AG04450 (cell line): Measurements from ENCODE around the gene DPP10. TPM values are rescaled to one million over a fixed set of nuclear protein-coding genes. Genes with fewer than 3 reads are reported as not detected.

Experiments used
- CTCF ChIA-PET: fragments of 300-600, 350-600 bp; formaldehyde crosslinking; extraction: SDS; loops from one replicate; lab custom pipeline; 2022; ENCODE audit warnings: antibody characterized with exemption, inconsistent platforms; lab: Charles Lee
- POLR2A ChIA-PET: fragments of 350-600 bp; formaldehyde crosslinking; extraction: SDS; loops from one replicate; lab custom pipeline; 2021; ENCODE audit warnings: antibody characterized with exemption, inconsistent platforms; lab: Yijun Ruan, JAX
- DNase-seq: peaks from one replicate; pipeline ENCODE4 v3.0.0-alpha.2; 2011; ENCODE audit warnings: low read depth, low spot score
- H3K27ac ChIP-seq: one replicate; pipeline ENCODE4 v1.5.1; 2012; ENCODE audit warnings: low read depth, low read length, control low read depth
- H3K27me3 ChIP-seq: one replicate; pipeline ENCODE4 v1.6.0; 2012; ENCODE audit warnings: low read length; ENCODE audit not compliant: control insufficient read depth, insufficient read depth
- H3K4me3 ChIP-seq: 2 replicates; pipeline ENCODE4 v1.5.1; 2011; ENCODE audit warnings: mild to moderate bottlenecking, low read depth, low read length, control low read depth
- H3K9me3 ChIP-seq: 2 replicates; pipeline ENCODE4 v1.5.1; 2012; ENCODE audit warnings: low read length; ENCODE audit not compliant: control insufficient read depth, insufficient read depth
- CTCF ChIP-seq: IDR thresholded peaks from 2 replicates; pipeline ENCODE4 v1.5.1; 2011; ENCODE audit warnings: low read depth, low read length, control low read depth, inconsistent platforms
- polyA plus RNA-seq: library from polyadenylated mRNA; depleted of rRNA; stranded (reverse); fragments of >200 nt; gene quantifications from 2 replicates; pipeline ENCODE4 v1.2.3, GENCODE V29; 2011

DPP10 gene
- polyA plus RNA-seq, 1 experiment, result not detected

DNA sequence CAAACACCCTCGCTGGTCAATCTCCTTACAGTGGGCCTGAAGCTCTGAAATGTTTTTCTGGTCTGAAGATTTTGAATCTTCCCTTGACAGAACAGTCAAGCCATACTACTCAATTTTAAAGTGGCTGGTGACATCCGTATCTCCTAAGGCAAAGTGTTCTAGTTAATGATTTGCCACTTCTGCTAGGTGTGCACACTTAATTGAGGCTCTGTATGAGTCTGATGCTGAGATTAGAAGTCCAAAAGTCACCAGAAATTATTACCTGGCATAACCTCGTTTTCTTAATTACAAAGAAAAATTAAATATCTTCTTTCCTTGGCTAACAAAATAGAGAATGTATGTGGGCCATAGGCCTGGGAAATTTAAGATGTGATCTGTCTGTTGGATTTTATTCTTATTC lies 104.1 kb downstream of the DPP10 start:
- no peaks in the 10 kb centered on the region for H3K27me3 ChIP-seq
- no peak for DNase-seq
- no peak for TF ChIP-seq CTCF
- H3K27ac ChIP-seq, result no peak overlapping the region
- POLR2A ChIA-PET, result no interaction called here
- no peak overlapping the region for H3K4me3 ChIP-seq
- peaks cover 5% of the 10 kb centered on the region for H3K9me3 ChIP-seq
- CTCF ChIA-PET, result no interaction called here

DNA sequence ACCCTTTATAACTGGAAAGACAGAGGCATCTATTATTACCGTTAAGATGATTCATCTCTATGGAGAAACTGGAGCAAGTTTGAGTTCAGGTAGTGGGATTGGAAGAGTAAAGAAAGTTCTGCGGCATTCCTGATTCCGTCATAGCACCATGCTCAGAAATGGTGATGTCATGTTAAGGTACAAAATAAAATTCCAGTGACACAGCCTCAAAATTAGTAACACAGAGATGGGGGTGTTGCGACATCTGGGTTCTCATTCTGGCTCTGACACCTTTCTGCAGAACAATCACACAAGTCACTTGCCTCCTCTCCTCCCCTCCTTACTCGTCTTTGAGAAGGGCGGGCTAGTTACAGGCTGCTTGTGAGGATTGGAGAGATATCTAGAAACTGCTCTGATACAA lies 105.7 kb downstream of the DPP10 start:
- no peak for TF ChIP-seq CTCF
- POLR2A ChIA-PET, result no interaction called here
- Histone ChIP-seq H3K9me3 (peaks cover 5% of the 10 kb centered on the region), H3K27me3 (no peaks in the 10 kb centered on the region), H3K27ac (no peak overlapping the region), H3K4me3 (no peak overlapping the region)
- CTCF ChIA-PET, result no interaction called here
- no peak for DNase-seq

GRCh38 chr2:114550364-114550763 lies 107.9 kb downstream of the DPP10 start:
- CTCF ChIA-PET, result interaction anchor here (1.4 kb wide), 1 partner anchor 572 kb away, joined by 3 read pairs; no protein-coding TSS in a partner anchor

DNA sequence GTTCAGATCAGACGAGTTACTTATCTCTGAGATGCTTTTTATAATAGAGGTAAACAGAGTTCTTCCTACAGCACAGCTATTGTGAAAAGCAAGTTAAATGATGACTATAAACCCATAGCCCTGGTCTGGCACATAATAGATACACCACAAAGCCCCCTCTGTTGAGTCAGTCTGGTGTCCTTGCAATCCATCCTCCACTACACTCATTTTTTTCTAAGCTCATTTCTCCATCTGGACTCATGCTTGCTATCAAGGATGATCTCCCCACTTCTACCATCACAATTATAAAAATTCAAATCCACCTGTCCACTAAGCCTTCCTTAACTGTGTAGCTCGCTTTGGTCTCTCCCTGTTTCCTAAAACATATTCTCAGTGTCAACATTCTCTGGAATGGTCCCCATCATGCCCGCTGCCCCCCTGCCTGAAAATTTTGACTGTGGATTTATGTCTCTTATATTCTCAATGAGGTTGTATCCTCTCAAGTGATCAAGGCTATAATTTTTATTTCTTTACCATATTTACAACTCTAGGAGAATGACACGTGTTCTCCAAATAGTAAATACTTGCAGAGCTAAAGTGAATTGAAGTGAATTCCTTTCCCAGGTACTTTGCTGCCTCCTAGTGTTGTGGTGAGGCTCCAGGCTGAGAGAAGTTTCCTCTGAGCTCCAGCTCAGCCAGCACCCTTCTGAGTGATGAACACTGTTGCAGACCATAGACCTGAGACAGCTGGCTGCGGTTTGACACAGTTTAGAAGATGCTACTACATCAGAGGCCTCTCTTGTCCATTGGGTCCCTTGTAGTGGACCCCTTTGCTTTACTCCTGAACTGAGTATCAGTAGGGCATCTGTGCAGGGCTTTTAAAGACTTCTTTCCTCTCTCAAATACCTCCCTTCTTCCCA lies 108.7 kb downstream of the DPP10 start:
- peak; percentile 57 for TF ChIP-seq CTCF
- no peaks in the 10 kb centered on the region for H3K27me3 ChIP-seq
- no peak overlapping the region for H3K4me3 ChIP-seq
- H3K27ac ChIP-seq, result no peak overlapping the region
- ChIA-PET POLR2A (no interaction called here), CTCF (interaction anchor here (0.5 to 1.4 kb wide), 3 partner anchors 104 to 700 kb away, joined by 3 read pairs; no protein-coding TSS in a partner anchor)
- H3K9me3 ChIP-seq, result peaks cover 8% of the 10 kb centered on the region
- DNase-seq, result no peak

More at GRCh38 chr2:114550364-114550763, 107.9 kb downstream of the DPP10 start:
- Histone ChIP-seq H3K27me3 (no peaks in the 10 kb centered on the region), H3K27ac (no peak overlapping the region), H3K4me3 (no peak overlapping the region), H3K9me3 (peaks cover 8% of the 10 kb centered on the region)
- no peak for TF ChIP-seq CTCF
- POLR2A ChIA-PET, result no interaction called here
- no peak for DNase-seq

GRCh38 chr2:114553027-114553426 lies 110.6 kb downstream of the DPP10 start:
- peaks cover 3% of the 10 kb centered on the region; the same call in 1 of the 2 replicates for H3K9me3 ChIP-seq
- no peak overlapping the region for H3K4me3 ChIP-seq
- POLR2A ChIA-PET, result no interaction called here
- CTCF ChIA-PET, result no interaction called here
- no peak for DNase-seq
- H3K27ac ChIP-seq, result no peak overlapping the region
- H3K27me3 ChIP-seq, result no peaks in the 10 kb centered on the region
- TF ChIP-seq CTCF, result no peak
